Lung (tissue), 12 donors: ENCODE measurements around the gene NR6A1. TPM values are rescaled to one million over a fixed set of nuclear protein-coding genes. Genes with fewer than 3 reads are reported as not detected.

Experiments
- ATAC-seq: fragments of 200-7000 bp; cut with Tn5 transposase; one replicate; pipeline ENCODE4 v1.9.1; 2020; ENCODE audit warnings: moderate number of reproducible peaks; ENCODE audit not compliant: insufficient read depth, low FRiP score
- DNase-seq, 3 donors: peaks; one replicate each; pipeline ENCODE4 v3.0.0-alpha.2; 2013 to 2017
- H3K27ac ChIP-seq, 2 donors: one replicate each; pipeline ENCODE4 v1.5.1; 2013; ENCODE audit warnings: mild to moderate bottlenecking in 2 of 2, moderate library complexity in 2 of 2, control low read depth in 1 of 2, inconsistent platforms in 1 of 2, low read depth in 1 of 2, low read length in 1 of 2
- H3K27me3 ChIP-seq, 3 donors: one replicate each; pipeline ENCODE4 v1.5.1; 2013; ENCODE audit warnings: low read length in 2 of 3; ENCODE audit not compliant: control insufficient read depth in 3 of 3, insufficient read depth in 3 of 3
- H3K36me3 ChIP-seq, 4 donors: one replicate each; pipeline ENCODE4 v1.5.1; 2013; ENCODE audit warnings: low read length in 4 of 4, mild to moderate bottlenecking in 1 of 4, moderate library complexity in 1 of 4; ENCODE audit not compliant: control insufficient read depth in 4 of 4, insufficient read depth in 4 of 4
- H3K4me1 ChIP-seq, 5 donors: one replicate each; pipeline ENCODE4 v1.5.1; 2013; ENCODE audit warnings: low read length in 5 of 5, mild to moderate bottlenecking in 2 of 5, moderate library complexity in 1 of 5; ENCODE audit not compliant: control insufficient read depth in 5 of 5, insufficient read depth in 5 of 5
- H3K4me3 ChIP-seq: one replicate; pipeline ENCODE4 v1.5.1; 2013; ENCODE audit warnings: mild to moderate bottlenecking, control low read depth, moderate library complexity
- H3K9ac ChIP-seq, 2 donors: one replicate each; pipeline ENCODE4 v1.5.1; 2013; ENCODE audit warnings: low read length in 2 of 2, control low read depth in 1 of 2; ENCODE audit not compliant: insufficient read depth in 1 of 2
- H3K9me3 ChIP-seq, 4 donors: one replicate each; pipeline ENCODE4 v1.5.1; 2013; ENCODE audit warnings: low read length in 3 of 4, mild to moderate bottlenecking in 1 of 4, moderate library complexity in 1 of 4; ENCODE audit not compliant: control insufficient read depth in 4 of 4, insufficient read depth in 3 of 4
- CTCF ChIP-seq: IDR thresholded peaks from 2 replicates; pipeline ENCODE4 v1.5.1; 2012; ENCODE audit warnings: mild to moderate bottlenecking; ENCODE audit errors: control extremely low read depth, extremely low read depth
- WGBS, 2 donors: extraction: QIAGEN DNeasy Blood & Tissue Kit; methylation state at CpG; one replicate each; pipeline ENCODE4 v1.1.7; 2013; 5-methylcytosine and 5-hydroxymethylcytosine counted together
- polyA plus RNA-seq, 2 donors: library from polyadenylated mRNA; stranded (reverse); fragments of 200-250 nt; gene quantifications; one replicate each; pipeline ENCODE4 v1.2.1, GENCODE V29; 2013
- total RNA-seq, 2 donors: library from RNA; depleted of rRNA in 1 of 2; stranded (reverse); fragments of >200 nt in 1 of 2; gene quantifications; one replicate each; pipeline ENCODE4 v1.2.1, GENCODE V29; 2014 to 2021
- donor health status: control.
- donor health status: control.
- donor health status: Bipolar disorder and iron deficiency.
- donor health status: healthy.
- donor health status: DM: yes; HTN: yes; CAD: no.

The NR6A1 gene
- total and polyA plus RNA-seq, 4 donors: 0.94 to 4.0 (median 2.4) TPM

- Histone ChIP-seq H3K27me3 (no peaks in the 10 kb centered on the region), H3K27ac (no peak overlapping the region), H3K36me3 (no peaks in the 10 kb centered on the region), H3K9ac (no peak overlapping the region), H3K4me1 (no peaks in the 10 kb centered on the region), H3K9me3 (no peaks in the 10 kb centered on the region), H3K4me3 (no peak overlapping the region)
- 92 to 94% methylated on average over 2 of the region's 2 CpGs for WGBS, 2 donors
- DNase-seq (no peak), ATAC-seq (no peak)
- no peak for TF ChIP-seq CTCF
These were observed 160.0 kb downstream of the NR6A1 start for GRCh38 chr9:124611106-124611505.

GRCh38 chr9:124606027-124606426 is 165.1 kb downstream of the NR6A1 start:
- Histone ChIP-seq H3K36me3 (no peaks in the 10 kb centered on the region), H3K4me3 (no peak overlapping the region), H3K27me3 (no peaks in the 10 kb centered on the region), H3K9me3 (no peaks in the 10 kb centered on the region), H3K27ac (no peak overlapping the region), H3K4me1 (peaks cover 0 to 7% (median 0%) of the 10 kb centered on the region in 5 donors), H3K9ac (no peak overlapping the region)
- no peak for TF ChIP-seq CTCF
- ATAC-seq (no peak), DNase-seq (no peak)
- 95 to 97% methylated on average over 2 of the region's 2 CpGs for WGBS, 2 donors

GRCh38 chr9:124605258-124605657 is 165.9 kb downstream of the NR6A1 start:
- DNase-seq: no peak
- Histone ChIP-seq H3K9ac (no peak overlapping the region), H3K36me3 (no peaks in the 10 kb centered on the region), H3K27me3 (no peaks in the 10 kb centered on the region), H3K27ac (no peak overlapping the region), H3K4me1 (peaks cover 0 to 7% (median 0%) of the 10 kb centered on the region in 5 donors), H3K9me3 (no peaks in the 10 kb centered on the region), H3K4me3 (no peak overlapping the region)
- TF ChIP-seq CTCF: no peak
- WGBS, 2 donors: 73 to 89% methylated on average over 4 of the region's 4 CpGs
- no peak for ATAC-seq

- no peaks in the 10 kb centered on the region for H3K9me3 ChIP-seq
- peaks cover 0 to 7% (median 0%) of the 10 kb centered on the region in 5 donors for H3K4me1 ChIP-seq
- H3K9ac ChIP-seq: no peak overlapping the region
- no peaks in the 10 kb centered on the region for H3K27me3 ChIP-seq
- H3K4me3 ChIP-seq: no peak overlapping the region
- H3K36me3 ChIP-seq: no peaks in the 10 kb centered on the region
- no peak overlapping the region for H3K27ac ChIP-seq
- no peak for TF ChIP-seq CTCF
- DNase-seq (no peak), ATAC-seq (peak; percentile 66)
- WGBS, 2 donors: 68 to 93% methylated on average over 2 of the region's 2 CpGs
These were observed 168.5 kb downstream of the NR6A1 start for GRCh38 chr9:124602632-124603031.
